CD4-positive, alpha-beta T cell treated with Interleukin-4 for 1 hour (primary cell): ENCODE data around the gene PKD1L1.
"Not testable (repeated sequence)": the region's sequence is repeated elsewhere in the genome, so short reads cannot be mapped to it uniquely, and the experiment has no call there.

ENCODE experiments used
- DNase-seq, 2 donors: peaks; one replicate each; pipeline ENCODE4 v3.0.0-alpha.2; 2020 to 2022

Gene PKD1L1

DNA sequence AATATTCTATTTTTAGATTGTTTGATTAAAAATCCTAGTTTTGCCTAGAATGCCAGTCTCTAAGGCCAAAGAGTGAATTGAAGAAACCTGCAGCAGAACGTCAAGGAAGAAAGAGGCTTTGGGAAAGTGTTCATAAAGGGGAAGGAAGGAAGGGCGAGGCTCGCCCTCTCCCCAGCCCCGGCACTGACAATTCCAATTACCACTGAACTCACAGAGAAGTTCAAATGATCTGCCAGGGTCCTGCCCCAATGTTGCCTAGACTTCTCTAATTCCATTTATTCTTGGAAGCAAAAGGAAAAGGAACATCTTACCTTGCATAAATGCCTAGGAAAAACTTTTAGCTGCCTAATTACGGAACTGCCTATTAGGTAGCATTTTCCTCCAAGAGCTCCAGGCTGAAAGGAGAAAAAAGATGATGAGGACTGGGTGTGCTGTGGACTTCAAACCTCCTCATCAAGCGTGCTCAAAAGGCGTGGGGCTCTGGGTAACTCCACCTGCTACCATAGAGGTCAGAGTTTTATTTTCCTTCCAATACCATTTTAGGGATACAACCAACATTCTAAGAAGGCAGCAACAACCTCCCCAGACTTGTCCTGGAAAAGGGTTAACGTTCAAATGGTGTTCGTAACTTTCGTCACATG is 134.5 kb downstream of the PKD1L1 start:
- no peak for DNase-seq

DNA sequence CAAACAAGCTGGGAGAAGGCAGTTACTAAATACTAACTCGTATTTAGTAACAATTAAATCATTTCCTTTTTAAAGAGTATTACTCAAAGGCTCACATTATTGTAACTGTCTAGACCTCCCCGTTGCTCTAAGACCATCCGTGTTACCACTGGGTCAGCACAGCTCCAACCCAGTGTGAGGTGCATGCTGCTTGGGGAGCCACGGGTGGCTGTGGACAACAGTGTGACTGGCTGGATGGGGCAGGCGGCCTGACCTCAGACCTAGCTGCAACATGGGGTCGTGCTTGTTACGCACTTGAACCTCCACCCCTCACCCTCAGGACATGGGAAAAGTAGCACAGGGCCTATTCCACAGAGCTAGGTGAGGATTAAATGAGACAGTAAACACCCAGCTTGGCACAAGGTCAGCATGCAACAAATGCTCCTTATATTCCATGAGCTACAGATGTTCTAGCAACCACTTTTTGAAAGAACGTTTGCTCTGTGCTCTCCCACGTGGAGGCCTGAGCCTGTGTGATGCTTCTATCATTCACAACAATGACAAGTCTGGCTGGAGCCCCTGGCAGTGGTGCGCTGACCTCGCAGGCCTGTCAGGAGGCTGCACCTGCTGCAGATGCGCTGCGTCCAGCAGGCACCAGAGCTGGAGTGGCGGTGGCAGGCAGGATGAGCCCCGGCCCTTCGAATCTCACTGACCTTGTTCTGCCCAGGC is 135.7 kb downstream of the PKD1L1 start:
- no peak for DNase-seq

DNA sequence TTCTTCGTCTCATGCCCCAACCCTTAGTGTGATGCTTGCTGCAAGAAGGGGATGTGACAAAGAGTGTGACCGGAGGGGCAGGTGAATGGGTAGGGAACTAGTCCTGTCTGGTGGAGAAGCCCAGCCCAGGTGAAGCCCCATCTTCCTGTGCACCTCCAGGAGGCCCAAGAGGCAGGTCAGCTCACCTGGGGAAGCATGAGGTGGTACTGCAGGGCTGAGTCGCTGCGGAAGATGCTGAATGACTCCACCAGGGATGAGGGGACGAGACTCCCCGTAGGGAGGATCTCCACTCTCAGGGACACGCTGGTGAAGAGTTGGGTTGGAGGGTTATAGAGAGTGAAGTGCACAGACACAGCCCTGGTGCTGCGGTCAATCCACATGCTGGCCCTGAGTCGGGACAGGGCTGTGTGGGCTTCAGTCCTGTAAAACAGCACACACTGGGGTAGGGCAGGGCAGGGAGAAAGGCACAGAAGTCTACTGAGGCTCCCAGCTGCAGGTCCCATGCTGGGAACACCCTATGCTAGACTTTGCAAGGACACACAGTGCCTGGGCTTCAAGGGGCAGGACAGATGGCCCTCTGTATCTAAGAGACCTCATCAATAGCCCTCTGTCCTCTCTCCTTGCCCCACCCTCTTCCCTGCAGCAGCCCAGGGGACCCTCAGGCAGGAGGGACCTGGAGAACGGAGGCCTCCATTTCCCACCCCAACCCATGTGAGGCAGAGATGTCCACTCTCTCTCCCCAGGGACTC is 136.5 kb downstream of the PKD1L1 start:
- DNase-seq, result no peak

DNA sequence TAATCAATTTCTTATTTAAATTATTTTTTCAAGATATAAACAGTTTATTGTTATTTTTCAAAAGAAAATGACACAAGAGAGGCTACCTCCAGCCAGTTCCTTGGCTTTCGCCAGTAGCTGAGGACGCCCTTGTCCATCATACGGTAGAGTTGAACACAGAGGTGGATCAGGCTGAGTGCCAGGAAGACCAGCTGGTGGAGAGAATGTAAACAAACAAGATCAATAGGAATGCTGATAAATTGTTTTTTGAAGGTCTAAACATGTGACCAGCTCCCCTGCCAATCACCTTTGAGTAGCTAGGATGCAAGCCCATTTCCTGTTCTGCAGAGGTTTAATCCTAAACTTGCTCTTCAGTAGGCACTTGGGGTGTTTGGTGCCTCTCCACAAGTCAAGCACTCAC is 138.9 kb downstream of the PKD1L1 start:
- no peak for DNase-seq

DNA sequence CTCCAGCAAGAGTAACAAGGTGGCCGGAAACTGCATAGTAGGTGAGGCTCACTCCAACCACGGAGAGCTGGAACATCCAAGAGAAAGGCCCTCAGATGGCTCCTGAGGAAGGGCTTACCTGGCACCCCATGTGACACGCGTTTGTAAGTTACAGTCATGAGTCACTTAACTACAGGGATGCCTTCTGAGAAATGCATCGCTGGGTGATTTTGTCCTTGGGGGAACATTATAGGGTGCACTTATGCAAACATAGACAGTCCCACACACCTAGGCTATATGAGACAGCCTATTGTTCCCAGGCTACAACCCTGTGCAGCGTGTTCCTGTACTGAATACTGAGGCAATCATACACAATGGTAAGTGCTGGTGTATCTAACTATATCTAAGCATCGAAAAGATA is 139.9 kb downstream of the PKD1L1 start:
- DNase-seq, result no peak

DNA sequence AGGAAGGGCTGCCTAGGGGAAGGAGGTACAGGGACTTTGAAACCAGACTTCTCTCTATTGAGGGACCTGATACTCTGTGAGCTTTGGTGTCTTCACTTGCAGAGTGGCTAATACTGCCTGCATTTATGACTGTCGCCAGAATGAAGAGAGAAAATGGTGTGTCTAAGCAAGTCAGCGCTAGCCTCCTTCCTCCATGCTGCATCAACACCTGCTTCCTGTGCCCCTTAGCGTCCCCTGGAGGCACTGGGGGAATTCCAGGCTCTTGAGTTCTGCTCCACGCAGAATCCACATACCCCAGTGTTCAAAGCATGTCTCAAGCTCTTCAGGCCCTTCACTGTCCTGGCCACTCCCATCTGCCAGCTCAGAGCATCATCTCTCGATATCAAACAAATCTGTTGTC is 140.5 kb downstream of the PKD1L1 start:
- DNase-seq, result no peak

DNA sequence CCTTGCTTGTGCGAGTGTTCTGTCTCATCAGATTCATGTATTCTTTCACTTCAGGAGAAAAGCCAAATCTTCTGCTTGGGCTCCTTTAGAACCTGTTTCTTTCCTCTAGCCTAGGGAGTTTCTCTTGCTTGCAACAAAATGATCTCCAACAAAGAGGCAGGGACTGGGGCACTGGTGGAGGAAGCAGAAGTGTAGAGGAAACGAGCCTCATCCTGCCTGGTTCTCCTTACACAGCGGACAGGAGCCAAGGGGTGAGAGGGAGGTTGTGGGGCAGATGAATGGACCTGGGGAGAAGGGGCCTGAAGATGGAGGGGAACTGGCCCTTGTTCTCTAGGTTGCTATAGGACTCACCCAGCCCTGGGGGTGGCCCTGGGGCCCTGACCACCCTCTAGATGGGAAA is 141.1 kb downstream of the PKD1L1 start:
- no peak for DNase-seq

DNA sequence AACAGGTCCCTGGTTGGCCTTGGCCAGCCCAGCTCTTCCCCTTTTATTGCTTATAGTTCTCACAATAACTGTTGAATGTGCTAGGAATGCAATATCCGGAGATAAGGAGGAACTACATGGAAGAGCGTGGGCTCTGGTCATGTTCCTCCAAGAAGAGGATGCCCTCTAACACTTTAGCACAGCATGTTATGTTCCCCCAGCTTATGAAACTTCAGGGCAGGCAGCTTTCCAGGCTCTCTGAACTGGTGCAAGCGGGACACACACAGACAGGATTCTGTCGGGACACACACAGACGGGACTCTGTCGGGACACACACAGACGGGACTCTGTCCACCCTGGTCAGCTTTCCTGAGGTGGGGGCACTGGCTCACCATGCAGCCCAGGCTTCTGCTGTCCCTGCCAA is 141.6 kb downstream of the PKD1L1 start:
- no peak for DNase-seq

DNA sequence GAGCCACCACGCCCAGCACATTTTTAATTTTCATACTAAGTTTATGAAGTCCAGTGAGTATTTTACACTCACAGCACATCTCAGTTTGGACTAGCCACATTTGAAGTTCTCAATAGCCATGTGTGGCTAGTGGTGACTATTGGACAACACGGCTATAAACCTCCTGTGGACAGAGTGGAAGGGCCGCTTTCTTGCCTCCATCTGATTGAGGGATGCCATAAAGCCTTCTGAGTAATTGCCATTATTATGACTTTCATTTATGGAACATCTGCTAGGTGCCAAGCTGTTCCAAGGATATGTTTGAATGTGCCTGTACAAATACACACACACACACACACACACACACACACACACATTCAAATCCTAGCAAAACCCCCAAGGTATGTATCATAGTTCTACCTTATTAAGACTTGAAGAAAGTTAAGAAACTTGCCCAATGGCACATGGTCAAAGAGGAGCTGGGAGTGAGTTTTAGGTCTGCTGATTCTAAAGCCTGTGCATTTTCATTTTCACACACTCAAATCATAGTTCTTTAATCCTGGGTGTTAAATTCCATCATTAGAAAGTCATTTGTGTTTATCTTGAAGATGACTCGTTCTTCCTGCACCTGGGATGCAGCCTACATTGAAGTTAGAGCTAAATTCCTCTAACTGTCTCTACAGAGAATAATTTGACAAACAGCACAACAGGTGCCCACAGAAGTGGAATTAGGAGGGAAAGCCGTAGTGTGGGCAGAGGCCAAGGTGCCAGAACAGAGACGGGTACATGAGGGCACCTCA is 143.3 kb downstream of the PKD1L1 start:
- no peak for DNase-seq

DNA sequence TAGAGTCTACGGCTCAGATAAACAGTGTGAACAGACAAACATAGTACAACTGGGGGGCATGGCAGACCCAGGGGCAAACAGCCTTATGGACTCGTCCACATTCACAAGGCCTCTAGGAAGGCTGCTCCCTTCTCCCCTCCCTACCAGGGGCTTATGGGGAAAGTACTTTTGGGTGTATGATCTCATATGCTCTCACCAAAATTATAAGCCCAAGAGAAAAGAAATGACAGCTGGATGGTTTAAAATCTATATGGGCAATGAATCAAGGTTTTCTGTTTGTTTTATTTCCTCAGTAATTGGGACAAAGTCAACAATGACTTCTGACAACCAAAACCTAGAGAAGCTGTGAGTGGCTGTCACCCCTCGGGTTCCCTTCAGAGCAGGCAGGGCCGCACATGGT is 144.4 kb downstream of the PKD1L1 start:
- no peak for DNase-seq

DNA sequence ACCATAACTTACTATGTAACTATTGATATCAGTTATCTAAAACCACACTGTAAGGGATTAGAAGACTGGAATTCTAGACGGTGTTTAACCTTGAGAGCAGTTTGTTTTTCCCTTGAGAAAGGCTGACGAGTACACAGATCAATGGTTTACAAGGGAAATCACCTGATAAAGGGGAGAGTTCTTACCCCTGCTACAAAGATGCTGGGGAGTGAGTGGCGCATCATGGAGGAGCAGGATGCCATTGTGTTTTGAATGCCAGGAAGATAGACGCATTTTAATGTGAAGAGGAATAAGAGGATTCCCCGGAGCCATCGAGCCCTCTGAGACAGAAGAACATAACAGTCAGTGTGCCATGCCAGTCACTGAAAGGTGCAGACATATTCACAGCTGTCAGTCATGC is 145.2 kb downstream of the PKD1L1 start:
- DNase-seq, result no peak

DNA sequence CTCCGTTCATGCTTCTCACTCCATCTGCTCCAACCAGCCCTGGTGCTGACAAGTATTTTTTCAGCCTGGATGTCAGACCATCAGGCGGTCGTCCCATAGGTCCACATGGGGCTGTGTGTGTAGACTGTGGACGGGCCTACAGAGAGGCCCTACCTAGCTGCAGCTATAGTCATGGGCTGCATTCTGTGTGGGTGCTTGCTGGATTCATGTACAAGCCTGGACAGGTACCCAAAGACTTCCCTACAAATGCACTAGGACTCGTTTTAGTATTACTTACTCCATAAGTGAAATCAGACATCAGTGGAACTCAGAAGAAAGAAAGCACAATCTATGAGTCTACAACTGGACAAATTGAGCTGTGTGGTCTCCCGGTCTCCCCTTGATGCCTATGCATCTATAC is 146.8 kb downstream of the PKD1L1 start:
- no peak for DNase-seq

DNA sequence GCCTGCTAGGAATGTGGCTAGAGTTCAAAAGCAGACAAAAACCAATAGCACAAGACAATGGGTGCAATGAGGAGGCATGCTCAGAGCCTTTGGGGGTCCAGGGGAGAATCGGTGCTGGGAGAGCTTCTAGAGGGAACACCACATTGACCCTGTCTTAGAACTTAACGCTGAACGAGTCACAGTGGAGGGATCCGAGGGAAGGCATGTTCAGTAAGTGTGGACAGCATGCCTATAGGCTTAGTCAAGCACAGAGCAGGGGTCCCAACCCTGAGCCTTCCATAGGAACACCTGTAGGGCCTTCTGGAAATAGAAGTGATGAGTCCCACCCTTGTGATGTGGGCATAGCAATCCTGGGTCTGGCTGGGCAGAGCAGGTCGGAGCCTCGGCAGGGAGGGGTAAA is 148.7 kb downstream of the PKD1L1 start:
- DNase-seq, result no peak

DNA sequence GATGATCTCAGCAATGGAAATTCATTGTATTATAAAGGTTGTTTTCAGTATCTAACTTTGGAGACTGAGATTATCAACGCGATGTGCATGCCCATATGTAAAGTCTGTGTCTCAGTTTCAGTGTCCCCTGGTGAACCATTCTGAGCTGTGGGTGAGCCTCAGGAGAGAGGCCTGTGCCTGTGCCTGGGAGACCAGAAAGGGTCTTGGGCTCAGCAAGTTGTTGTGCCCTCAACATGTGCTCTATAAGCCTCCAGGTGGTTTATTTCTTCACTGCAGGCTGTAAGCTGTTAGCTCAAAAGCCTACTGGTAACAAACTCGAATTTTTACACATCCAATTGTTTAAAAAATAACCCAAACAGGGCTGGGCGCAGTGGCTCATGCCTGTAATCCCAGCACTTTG is 151.9 kb downstream of the PKD1L1 start:
- no peak for DNase-seq

DNA sequence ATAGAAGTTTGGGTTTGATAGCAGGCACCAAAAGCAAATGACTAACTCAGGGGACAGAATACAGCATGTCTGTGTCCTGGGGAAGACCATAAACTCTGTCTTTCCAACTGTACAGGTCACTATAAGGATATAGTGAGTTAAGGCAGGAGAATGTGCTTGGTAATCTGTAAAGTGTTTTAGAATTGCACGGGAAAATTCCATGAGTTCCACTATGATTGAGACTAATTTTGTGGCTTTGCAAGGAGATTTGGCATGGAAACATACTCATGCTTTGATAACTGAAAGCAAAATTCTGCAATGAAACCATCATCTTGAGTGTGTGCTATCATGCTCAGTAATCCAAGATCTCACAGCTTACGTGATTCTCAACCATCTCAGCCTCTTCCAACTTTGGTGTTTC is 152.6 kb downstream of the PKD1L1 start:
- DNase-seq, result no peak

DNA sequence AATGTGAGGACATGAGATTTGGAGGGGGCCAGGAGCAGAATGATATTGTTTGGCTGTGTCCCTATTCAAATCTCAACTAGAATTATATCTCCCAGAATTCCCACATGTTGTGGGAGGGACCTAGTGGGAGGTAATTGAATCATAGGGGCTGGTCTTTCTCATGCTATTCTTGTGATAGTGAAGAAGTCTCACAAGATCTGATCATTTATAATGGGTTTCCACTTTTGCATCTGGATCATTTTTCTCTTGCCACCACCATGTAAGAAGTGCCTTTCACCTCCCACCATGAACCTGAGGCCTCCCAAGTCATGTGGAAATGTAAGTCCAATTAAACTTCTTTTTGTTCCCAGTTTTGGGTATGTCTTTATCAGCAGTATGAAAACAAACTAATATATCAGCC is 153.1 kb downstream of the PKD1L1 start:
- not testable (repeated sequence) for DNase-seq

DNA sequence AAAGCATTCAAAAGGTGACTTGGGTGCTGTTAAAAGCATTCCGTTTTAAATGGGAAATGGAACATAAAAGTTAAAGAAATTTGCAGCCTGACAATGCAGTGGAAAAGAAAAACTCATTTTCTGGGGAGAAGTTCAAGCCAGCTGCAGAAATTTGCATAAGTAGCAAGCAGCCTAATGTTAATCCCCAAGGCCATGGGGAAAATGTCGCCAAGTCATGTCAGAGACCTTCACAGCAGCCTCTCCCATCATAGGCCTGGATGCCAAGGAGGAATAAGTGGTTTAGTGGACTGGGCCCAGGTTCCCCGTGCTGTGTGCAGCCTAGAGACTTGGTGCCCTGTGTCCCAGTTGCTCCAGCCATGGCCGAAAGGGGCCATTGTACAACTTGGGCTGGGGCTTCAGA is 154.2 kb downstream of the PKD1L1 start:
- DNase-seq, result no peak

DNA sequence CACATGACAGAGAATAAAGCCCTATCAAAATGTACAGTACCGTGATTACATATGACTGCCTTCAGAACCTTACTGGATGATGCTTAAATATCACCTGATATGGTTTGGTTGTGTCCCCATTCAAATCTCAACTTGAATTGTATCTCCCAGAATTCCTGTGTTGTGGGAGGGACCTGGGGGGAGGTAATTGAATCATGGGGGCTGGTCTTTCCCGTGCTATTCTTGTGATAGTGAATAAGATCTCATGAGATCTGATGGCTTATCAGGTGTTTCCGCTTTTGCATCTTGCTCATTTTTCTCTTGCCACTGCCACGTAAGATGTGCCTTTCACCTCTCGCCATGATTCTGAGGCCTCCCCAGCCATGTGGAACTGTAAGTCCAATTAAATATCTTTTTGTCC is 155.1 kb downstream of the PKD1L1 start:
- DNase-seq, result not testable (repeated sequence)

DNA sequence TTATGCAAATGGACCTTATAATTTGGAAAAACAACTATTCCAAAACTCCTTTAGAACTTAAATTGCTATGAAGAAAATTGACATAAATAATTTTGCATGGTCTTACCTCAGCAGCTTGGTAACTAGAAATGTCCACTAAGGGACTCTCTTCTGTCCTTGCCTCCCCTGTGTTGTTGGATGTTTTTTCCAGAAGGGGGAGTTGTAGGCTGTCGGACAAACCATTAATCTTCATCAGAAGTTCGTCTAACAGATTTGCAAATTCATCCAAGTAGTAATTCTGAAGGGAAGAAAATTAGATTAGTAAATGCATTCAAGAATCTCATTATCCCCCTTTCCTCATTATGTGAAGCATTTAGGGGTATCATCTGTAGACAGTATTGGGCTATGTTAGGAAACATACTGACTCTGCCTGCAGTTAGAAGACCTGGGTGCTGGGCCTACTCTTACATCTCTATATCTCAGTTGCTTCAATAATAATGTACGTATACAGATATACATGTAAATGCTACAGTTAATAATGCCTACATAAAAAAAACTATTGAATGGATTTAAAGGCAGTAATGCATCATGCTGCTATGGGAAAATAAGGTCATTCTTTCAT is 155.6 kb downstream of the PKD1L1 start:
- no peak for DNase-seq

DNA sequence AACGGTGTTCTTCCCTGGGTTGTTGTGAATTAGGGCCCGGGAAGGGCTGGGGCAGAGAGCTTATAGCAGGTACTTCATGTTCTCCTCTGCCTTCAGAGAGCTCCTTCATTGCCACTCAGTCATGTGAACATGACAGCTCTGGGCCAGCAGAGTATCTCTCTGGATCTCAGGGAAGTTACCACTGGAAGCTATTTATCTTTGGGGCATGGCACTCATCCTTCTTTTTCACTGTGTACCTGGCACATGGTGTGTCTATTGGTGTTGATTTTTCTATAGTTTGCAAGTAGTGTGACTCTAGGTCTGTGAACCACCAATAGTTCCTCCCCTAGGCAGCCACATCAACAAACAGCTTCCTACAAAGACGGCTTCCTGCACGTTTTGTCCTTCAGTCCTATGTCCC is 156.6 kb downstream of the PKD1L1 start:
- no peak for DNase-seq

DNA sequence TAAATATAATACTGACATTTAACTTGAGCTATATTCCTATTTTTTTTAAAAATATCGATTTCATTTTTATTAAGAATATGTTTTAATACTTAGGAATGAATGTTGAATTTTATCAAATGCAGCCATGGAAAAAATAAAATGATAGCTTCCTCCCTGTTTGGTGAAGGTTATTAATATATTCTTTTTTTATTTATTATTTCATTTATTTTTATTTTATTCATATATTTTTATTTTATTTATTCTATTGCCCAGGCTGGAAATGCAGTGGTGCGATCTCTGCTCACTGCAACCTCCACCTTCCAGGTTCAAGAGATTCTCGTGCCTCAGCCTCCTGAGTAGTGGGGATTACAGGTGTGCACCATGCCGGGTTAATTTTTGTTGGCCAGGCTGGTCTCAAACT is 160.2 kb downstream of the PKD1L1 start:
- DNase-seq, result no peak

DNA sequence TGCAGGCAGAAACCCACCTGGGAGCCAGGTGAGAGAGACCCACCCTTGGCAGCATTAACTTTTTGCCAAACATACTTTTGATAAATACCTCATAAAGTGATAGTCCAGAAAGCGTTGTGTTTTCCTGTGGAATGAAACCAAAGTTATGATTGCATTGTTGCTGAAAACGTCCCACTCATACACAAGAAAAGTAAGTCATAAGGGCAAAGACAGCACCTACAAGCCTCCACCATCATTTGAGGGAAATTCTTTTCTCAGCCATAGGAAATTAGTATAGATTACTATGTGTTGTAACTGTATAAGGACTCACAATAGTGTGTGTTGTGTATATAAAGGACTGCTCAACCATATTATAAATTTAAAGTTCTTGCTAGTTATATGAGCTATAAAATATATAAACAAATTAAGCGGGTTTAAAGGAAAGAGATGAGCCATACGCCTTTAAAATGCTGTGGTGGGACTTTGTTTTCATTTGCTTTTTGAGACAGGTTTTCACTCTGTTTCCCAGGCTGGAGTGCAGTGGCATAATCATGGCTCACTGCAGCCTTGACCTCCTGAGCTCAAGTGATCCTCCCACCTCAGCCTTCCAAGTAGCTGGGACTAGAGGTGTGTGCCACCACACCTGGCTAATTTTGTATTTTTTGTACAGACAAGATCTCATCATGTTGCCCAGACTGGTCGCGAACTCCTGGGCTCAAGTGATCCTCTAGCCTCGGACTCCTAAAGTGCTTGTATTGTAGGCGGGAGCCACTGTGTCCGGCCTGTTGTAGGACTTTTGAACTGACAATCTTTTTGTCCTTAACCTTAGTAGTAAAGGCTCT is 160.8 kb downstream of the PKD1L1 start:
- no peak for DNase-seq
